ENCODE measurements around the gene UPP2. TPM values are rescaled to one million over a fixed set of nuclear protein-coding genes. Genes with fewer than 3 reads are reported as not detected.
A peak's percentile ranks its signal among the peaks of the same experiment; 100 is the strongest.

The UPP2 gene
- total and polyA plus RNA-seq, 4 donors = 0.51 to 9.0 (median 1.3) TPM

GRCh38 chr2:158099716-158100115 is 2.0 kb upstream of the UPP2 start (continued):
- TF ChIP-seq REST (IDR thresholded peaks at IDR 0.05) (peak; percentile 71), EGR1 (IDR thresholded peaks at IDR 0.05; ENCODE audit: low read depth in 2 of 2) (no peak), NR2F2 (IDR thresholded peaks at IDR 0.05) (no peak), HNF4A (conservative IDR thresholded peaks at IDR 0.05) (peak; percentile 64 to 75), FOXA2 (IDR thresholded peaks at IDR 0.05) (peak; percentile 61), GABPA (IDR thresholded peaks at IDR 0.05 in 1 of 2, conservative IDR thresholded peaks at IDR 0.05 in 1 of 2) (no peak)

GRCh38 chr2:158100411-158100810 is 1.3 kb upstream of the UPP2 start:
- H3K27me3 ChIP-seq (ENCODE audit: control insufficient read depth in 4 of 4, insufficient read depth in 4 of 4, low read length in 3 of 4) = no peaks in the 10 kb centered on the region
- DNase-seq (ENCODE audit: low spot score) = no peak
- WGBS = 83% methylated on average over 1 of the region's 1 CpG

More at GRCh38 chr2:158100411-158100810, 1.3 kb upstream of the UPP2 start:
- Histone ChIP-seq H3K27ac (ENCODE audit: low read depth in 1 of 2, low read length in 2 of 2) (peak overlapping the region in 1 of 2 donors; percentile 49), H3K9me3 (ENCODE audit: control insufficient read depth in 4 of 4, low read length in 3 of 4) (no peaks in the 10 kb centered on the region), H3K4me1 (ENCODE audit: control insufficient read depth in 4 of 4, insufficient read depth in 4 of 4, low read length in 3 of 4) (peaks cover 0 to 27% (median 12%) of the 10 kb centered on the region in 4 donors), H3K9ac (ENCODE audit: low read depth in 1 of 2, low read length in 2 of 2) (no peak overlapping the region), H3K4me3 (ENCODE audit: low read depth in 1 of 3, low read length in 3 of 3) (no peak overlapping the region), H3K36me3 (ENCODE audit: control insufficient read depth in 4 of 4, insufficient read depth in 3 of 4, low read depth in 1 of 4, low read length in 3 of 4) (no peaks in the 10 kb centered on the region)
- TF ChIP-seq NR2F2 (IDR thresholded peaks at IDR 0.05) (no peak), TAF1 (conservative IDR thresholded peaks at IDR 0.05) (no peak), ZBTB33 (IDR thresholded peaks at IDR 0.05) (no peak), HNF4G (IDR thresholded peaks at IDR 0.05) (no peak), MAX (IDR thresholded peaks at IDR 0.05) (no peak), YY1 (IDR thresholded peaks at IDR 0.05) (no peak), FOXA1 (IDR thresholded peaks at IDR 0.05) (no peak), ATF3 (IDR thresholded peaks at IDR 0.05) (no peak)
- TF ChIP-seq, protein P1, sequence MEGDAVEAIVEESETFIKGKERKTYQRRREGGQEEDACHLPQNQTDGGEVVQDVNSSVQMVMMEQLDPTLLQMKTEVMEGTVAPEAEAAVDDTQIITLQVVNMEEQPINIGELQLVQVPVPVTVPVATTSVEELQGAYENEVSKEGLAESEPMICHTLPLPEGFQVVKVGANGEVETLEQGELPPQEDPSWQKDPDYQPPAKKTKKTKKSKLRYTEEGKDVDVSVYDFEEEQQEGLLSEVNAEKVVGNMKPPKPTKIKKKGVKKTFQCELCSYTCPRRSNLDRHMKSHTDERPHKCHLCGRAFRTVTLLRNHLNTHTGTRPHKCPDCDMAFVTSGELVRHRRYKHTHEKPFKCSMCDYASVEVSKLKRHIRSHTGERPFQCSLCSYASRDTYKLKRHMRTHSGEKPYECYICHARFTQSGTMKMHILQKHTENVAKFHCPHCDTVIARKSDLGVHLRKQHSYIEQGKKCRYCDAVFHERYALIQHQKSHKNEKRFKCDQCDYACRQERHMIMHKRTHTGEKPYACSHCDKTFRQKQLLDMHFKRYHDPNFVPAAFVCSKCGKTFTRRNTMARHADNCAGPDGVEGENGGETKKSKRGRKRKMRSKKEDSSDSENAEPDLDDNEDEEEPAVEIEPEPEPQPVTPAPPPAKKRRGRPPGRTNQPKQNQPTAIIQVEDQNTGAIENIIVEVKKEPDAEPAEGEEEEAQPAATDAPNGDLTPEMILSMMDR (IDR thresholded peaks at IDR 0.05; ENCODE audit: low read depth, low read length, missing input control) = no peak
